Smooth muscle cell (in vitro differentiated cells): ENCODE data around the gene NCMAP. TPM values are rescaled to one million over a fixed set of nuclear protein-coding genes. Genes with fewer than 3 reads are reported as not detected.

ENCODE experiments used
- DNase-seq: peaks from one replicate; lab custom pipeline; 2025; ENCODE audit not compliant: unreplicated experiment; lab: John Stamatoyannopoulos, UW
- H2AFZ ChIP-seq: fragments of 200-600 bp; sonication (generic); 2 replicates; pipeline ENCODE4 v1.6.0; 2016; ENCODE audit warnings: antibody characterized with exemption, low read depth, mild to moderate bottlenecking
- H3F3A ChIP-seq: fragments of 200-600 bp; sonication (generic); 2 replicates; pipeline ENCODE4 v1.6.0; 2017; ENCODE audit warnings: antibody characterized with exemption, low read depth
- H3K27ac ChIP-seq: fragments of 200-600 bp; sonication (generic); 2 replicates; pipeline ENCODE4 v1.5.1; 2016; ENCODE audit warnings: low read depth, mild to moderate bottlenecking
- H3K27me3 ChIP-seq: fragments of 200-600 bp; sonication (generic); 2 replicates; pipeline ENCODE4 v1.6.1; 2016; ENCODE audit warnings: low read depth, mild to moderate bottlenecking
- H3K36me3 ChIP-seq: fragments of 200-600 bp; sonication (generic); 2 replicates; pipeline ENCODE4 v1.5.1; 2016; ENCODE audit warnings: low read depth
- H3K4me1 ChIP-seq: fragments of 200-600 bp; sonication (generic); 2 replicates; pipeline ENCODE4 v1.5.1; 2016; ENCODE audit warnings: low read depth
- H3K4me2 ChIP-seq: fragments of 200-600 bp; sonication (generic); 2 replicates; pipeline ENCODE4 v1.6.0; 2016; ENCODE audit warnings: mild to moderate bottlenecking
- H3K4me3 ChIP-seq: fragments of 200-600 bp; sonication (generic); 2 replicates; pipeline ENCODE4 v1.5.1; 2016; ENCODE audit warnings: mild to moderate bottlenecking
- H3K79me2 ChIP-seq: fragments of 200-600 bp; sonication (generic); 2 replicates; pipeline ENCODE4 v1.6.0; 2016; ENCODE audit warnings: low read depth, mild to moderate bottlenecking
- H3K9ac ChIP-seq: fragments of 200-600 bp; sonication (generic); 2 replicates; pipeline ENCODE4 v1.6.0; 2016; ENCODE audit warnings: low read depth
- H3K9me3 ChIP-seq: fragments of 200-600 bp; sonication (generic); replicated peaks from 2 replicates; pipeline ENCODE4 v1.5.1; 2016; ENCODE audit warnings: low read depth
- H4K20me1 ChIP-seq: fragments of 200-600 bp; sonication (generic); 2 replicates; pipeline ENCODE4 v1.6.0; 2016; ENCODE audit warnings: low read depth
- CTCF ChIP-seq: fragments of 200-600 bp; sonication (generic); IDR thresholded peaks from 2 replicates; pipeline ENCODE4 v1.5.1; 2017; ENCODE audit warnings: borderline replicate concordance, mild to moderate bottlenecking, antibody characterized with exemption; ENCODE audit not compliant: insufficient read depth, poor library complexity, severe bottlenecking
- WGBS: methylation state at CpG from one replicate; pipeline ENCODE4 v1.1.7; 2016; ENCODE audit warnings: low lambda C conversion rate; 5-methylcytosine and 5-hydroxymethylcytosine counted together
- polyA plus RNA-seq: library from polyadenylated mRNA; unstranded; fragments of >200 nt; fragmentation: Nextera tagmentation; extraction: Ambion mirVana; gene quantifications from 2 replicates; pipeline ENCODE4 v1.2.1, GENCODE V29; 2016
- total RNA-seq: library from RNA; depleted of rRNA; stranded (reverse); fragments of >200 nt; gene quantifications from 2 replicates; pipeline ENCODE4 v1.2.3, GENCODE V29; 2014

NCMAP gene
- total and polyA plus RNA-seq, 2 experiments from 2014 or later: not detected

- Histone ChIP-seq H3K9me3 (no peaks in the 10 kb centered on the region), H3K4me2 (no peak overlapping the region), H3K27ac (no peak overlapping the region), H3K36me3 (no peaks in the 10 kb centered on the region), H3K4me3 (no peak overlapping the region), H3K79me2 (no peaks in the 10 kb centered on the region), H3K4me1 (no peaks in the 10 kb centered on the region), H3F3A (no peaks in the 10 kb centered on the region), H4K20me1 (no peaks in the 10 kb centered on the region), H2AFZ (no peak overlapping the region), H3K9ac (no peak overlapping the region), H3K27me3 (no peaks in the 10 kb centered on the region)
- WGBS: 93% methylated on average over 3 of the region's 3 CpGs
- TF ChIP-seq CTCF: no peak
- no peak for DNase-seq
Measured at GRCh38 chr1:24594328-24594598, 38.4 kb downstream of the NCMAP start.

GRCh38 chr1:24596401-24596880, 40.6 kb downstream of the NCMAP start:
- H2AFZ ChIP-seq: no peak overlapping the region
- no peaks in the 10 kb centered on the region for H3K79me2 ChIP-seq
- no peaks in the 10 kb centered on the region for H3K36me3 ChIP-seq
- DNase-seq: no peak
- TF ChIP-seq CTCF: no peak
- H3K4me3 ChIP-seq: no peak overlapping the region
- H3K27ac ChIP-seq: no peak overlapping the region
- H3F3A ChIP-seq: no peaks in the 10 kb centered on the region
- H4K20me1 ChIP-seq: no peaks in the 10 kb centered on the region
- no peak overlapping the region for H3K9ac ChIP-seq
- no peak overlapping the region for H3K4me2 ChIP-seq
- H3K4me1 ChIP-seq: no peaks in the 10 kb centered on the region
- WGBS: 84% methylated on average over 9 of the region's 9 CpGs
- no peaks in the 10 kb centered on the region for H3K9me3 ChIP-seq
- H3K27me3 ChIP-seq: no peaks in the 10 kb centered on the region

GRCh38 chr1:24599265-24599664, 43.4 kb downstream of the NCMAP start:
- Histone ChIP-seq H3K36me3 (no peaks in the 10 kb centered on the region), H3K4me1 (no peaks in the 10 kb centered on the region), H3K4me3 (no peak overlapping the region), H3K79me2 (no peaks in the 10 kb centered on the region), H3K9ac (no peak overlapping the region), H3F3A (no peaks in the 10 kb centered on the region), H3K27ac (no peak overlapping the region), H4K20me1 (no peaks in the 10 kb centered on the region), H2AFZ (no peak overlapping the region), H3K4me2 (no peak overlapping the region), H3K9me3 (no peaks in the 10 kb centered on the region), H3K27me3 (no peaks in the 10 kb centered on the region)
- no peak for DNase-seq
- no peak for TF ChIP-seq CTCF
- 92% methylated on average over 3 of the region's 3 CpGs for WGBS

GRCh38 chr1:24600551-24600950, 44.7 kb downstream of the NCMAP start:
- Histone ChIP-seq H3K4me1 (no peaks in the 10 kb centered on the region), H3K79me2 (no peaks in the 10 kb centered on the region), H4K20me1 (no peaks in the 10 kb centered on the region), H3K9ac (no peak overlapping the region), H3K27ac (no peak overlapping the region), H3K9me3 (no peaks in the 10 kb centered on the region), H3K36me3 (no peaks in the 10 kb centered on the region), H3F3A (no peaks in the 10 kb centered on the region), H2AFZ (no peak overlapping the region), H3K4me3 (no peak overlapping the region), H3K4me2 (no peak overlapping the region), H3K27me3 (no peaks in the 10 kb centered on the region)
- 83% methylated on average over 5 of the region's 5 CpGs for WGBS
- no peak for TF ChIP-seq CTCF
- DNase-seq: no peak
